Measurements from ENCODE around the gene TWF1. TPM values are rescaled to one million over a fixed set of nuclear protein-coding genes. Genes with fewer than 3 reads are reported as not detected.

TWF1 gene
- total and polyA plus RNA-seq, 2 experiments from 2014 or later, result 66.0 to 162 TPM

DNA sequence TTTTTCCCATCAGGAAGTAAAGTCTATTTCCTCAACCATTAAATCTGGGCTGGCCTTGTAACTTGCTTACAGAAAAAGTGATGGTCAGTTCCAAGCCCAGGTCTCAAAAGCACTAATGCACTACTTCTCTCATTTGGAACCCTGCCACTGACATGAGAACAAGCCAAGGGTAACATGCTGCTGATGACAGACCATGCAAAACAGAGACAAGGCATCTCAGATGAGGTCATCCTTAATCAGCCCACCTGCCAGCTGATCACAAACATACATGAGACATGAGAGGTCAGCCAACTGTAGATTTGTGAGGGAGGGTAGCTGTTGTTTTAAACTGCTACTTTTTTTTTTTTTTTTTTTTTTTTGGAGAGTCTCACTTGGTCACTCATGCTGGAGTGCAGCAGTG lies 16.2 kb downstream of the TWF1 start:
- no peak for DNase-seq (ENCODE audit: low spot score)
- Histone ChIP-seq H3K36me3 (replicated peaks; ENCODE audit: insufficient read depth, low read depth) (no peaks in the 10 kb centered on the region), H3K4me1 (ENCODE audit: insufficient read depth) (no peaks in the 10 kb centered on the region), H3K9me3 (ENCODE audit: low read depth) (no peaks in the 10 kb centered on the region), H3K4me3 (no peak overlapping the region), H2AFZ (no peak overlapping the region), H3K27me3 (no peaks in the 10 kb centered on the region), H3K27ac (no peak overlapping the region), H3K9me2 (replicated peaks; ENCODE audit: insufficient read depth) (no peaks in the 10 kb centered on the region), H4K20me1 (ENCODE audit: insufficient read depth, poor library complexity, severe bottlenecking) (no peaks in the 10 kb centered on the region), H3K79me2 (no peaks in the 10 kb centered on the region), H3K4me2 (no peak overlapping the region)
- TF ChIP-seq, protein P1, sequence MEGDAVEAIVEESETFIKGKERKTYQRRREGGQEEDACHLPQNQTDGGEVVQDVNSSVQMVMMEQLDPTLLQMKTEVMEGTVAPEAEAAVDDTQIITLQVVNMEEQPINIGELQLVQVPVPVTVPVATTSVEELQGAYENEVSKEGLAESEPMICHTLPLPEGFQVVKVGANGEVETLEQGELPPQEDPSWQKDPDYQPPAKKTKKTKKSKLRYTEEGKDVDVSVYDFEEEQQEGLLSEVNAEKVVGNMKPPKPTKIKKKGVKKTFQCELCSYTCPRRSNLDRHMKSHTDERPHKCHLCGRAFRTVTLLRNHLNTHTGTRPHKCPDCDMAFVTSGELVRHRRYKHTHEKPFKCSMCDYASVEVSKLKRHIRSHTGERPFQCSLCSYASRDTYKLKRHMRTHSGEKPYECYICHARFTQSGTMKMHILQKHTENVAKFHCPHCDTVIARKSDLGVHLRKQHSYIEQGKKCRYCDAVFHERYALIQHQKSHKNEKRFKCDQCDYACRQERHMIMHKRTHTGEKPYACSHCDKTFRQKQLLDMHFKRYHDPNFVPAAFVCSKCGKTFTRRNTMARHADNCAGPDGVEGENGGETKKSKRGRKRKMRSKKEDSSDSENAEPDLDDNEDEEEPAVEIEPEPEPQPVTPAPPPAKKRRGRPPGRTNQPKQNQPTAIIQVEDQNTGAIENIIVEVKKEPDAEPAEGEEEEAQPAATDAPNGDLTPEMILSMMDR (IDR thresholded peaks at IDR 0.05; ENCODE audit: poor library complexity), result no peak

DNA sequence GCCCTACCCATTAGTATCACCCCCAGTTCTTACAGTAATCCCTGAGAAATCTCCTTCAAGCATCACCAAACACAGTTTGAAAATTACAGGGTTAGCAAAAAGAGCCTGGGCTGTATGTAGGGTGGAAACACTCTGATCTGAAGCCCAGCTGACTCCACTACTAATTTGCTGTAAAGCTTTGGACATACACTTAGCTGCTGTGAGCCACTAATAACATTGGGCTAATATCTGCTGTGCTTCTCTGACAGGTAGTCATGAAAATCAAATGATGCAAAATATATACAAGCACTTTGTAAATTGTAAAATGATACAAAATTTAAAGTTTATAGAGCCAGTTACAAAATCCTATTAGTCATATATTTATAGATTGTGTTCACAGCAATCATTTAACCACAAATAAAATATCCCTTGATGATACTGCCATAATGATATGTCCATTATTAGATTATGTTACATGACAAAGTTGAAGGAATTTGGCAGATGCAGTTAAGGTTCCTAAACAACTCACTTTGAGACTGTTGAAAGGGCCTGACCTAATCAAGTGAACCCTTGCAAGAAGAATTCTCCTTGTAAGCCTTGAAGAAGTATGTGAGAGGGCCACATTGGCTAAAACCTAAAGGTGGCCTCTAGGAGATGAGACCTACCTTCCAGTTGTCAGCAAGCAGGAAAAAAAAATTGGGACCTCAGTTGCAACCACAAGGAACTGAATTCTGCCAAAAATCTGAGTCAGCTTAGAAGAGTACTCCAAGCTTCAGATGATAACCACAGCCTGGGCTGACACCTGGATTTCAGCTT lies 19.0 kb downstream of the TWF1 start:
- no peaks in the 10 kb centered on the region for H3K9me2 ChIP-seq (replicated peaks; ENCODE audit: insufficient read depth)
- H3K36me3 ChIP-seq (replicated peaks; ENCODE audit: insufficient read depth, low read depth), result no peaks in the 10 kb centered on the region
- no peaks in the 10 kb centered on the region for H3K9me3 ChIP-seq (ENCODE audit: low read depth)
- TF ChIP-seq, protein P1 (IDR thresholded peaks at IDR 0.05; ENCODE audit: poor library complexity), result no peak
- TF ChIP-seq EZH2phosphoT487 (IDR thresholded peaks at IDR 0.05; ENCODE audit: low read depth, severe bottlenecking, unreplicated experiment), result no peak
- no peak for TF ChIP-seq EZH2 (IDR thresholded peaks at IDR 0.05; ENCODE audit: borderline replicate concordance)
- no peak overlapping the region for H3K27ac ChIP-seq
- H3K79me2 ChIP-seq, result no peaks in the 10 kb centered on the region
- H4K20me1 ChIP-seq (ENCODE audit: insufficient read depth, poor library complexity, severe bottlenecking), result no peaks in the 10 kb centered on the region
- H3K4me2 ChIP-seq, result no peak overlapping the region
- H3K27me3 ChIP-seq, result no peaks in the 10 kb centered on the region
- no peak overlapping the region for H3K4me3 ChIP-seq
- no peak for DNase-seq (ENCODE audit: low spot score)
- no peak overlapping the region for H2AFZ ChIP-seq
- no peaks in the 10 kb centered on the region for H3K4me1 ChIP-seq (ENCODE audit: insufficient read depth)

DNA sequence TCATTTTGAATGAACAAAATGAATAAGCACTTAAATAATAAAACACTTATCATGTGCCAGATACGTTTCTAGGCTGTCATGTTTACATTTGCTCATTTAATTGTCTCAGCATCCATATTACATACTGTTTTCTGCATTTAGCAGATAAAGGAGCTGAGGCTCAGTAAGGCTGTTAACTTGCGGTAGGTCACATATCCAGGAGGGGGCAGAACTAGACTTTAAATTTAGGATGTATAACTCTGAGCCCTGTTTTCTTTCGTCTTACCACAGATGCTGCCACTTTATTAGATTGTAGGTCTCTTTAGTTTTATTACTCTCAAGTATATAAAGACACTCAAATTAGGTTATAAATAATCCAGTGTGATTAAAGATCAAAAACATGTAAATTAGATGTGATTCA lies 29.6 kb downstream of the TWF1 start:
- no peak for TF ChIP-seq EZH2phosphoT487 (IDR thresholded peaks at IDR 0.05; ENCODE audit: low read depth, severe bottlenecking, unreplicated experiment)
- TF ChIP-seq, protein P1 (IDR thresholded peaks at IDR 0.05; ENCODE audit: poor library complexity), result peak; percentile 59
- Histone ChIP-seq H2AFZ (no peak overlapping the region), H3K36me3 (replicated peaks; ENCODE audit: insufficient read depth, low read depth) (no peaks in the 10 kb centered on the region), H3K27ac (no peak overlapping the region), H3K79me2 (no peaks in the 10 kb centered on the region), H3K4me3 (no peak overlapping the region), H3K27me3 (no peaks in the 10 kb centered on the region), H4K20me1 (ENCODE audit: insufficient read depth, poor library complexity, severe bottlenecking) (no peaks in the 10 kb centered on the region), H3K9me2 (replicated peaks; ENCODE audit: insufficient read depth) (no peaks in the 10 kb centered on the region), H3K4me1 (ENCODE audit: insufficient read depth) (no peaks in the 10 kb centered on the region), H3K9me3 (ENCODE audit: low read depth) (no peaks in the 10 kb centered on the region), H3K4me2 (no peak overlapping the region)
- WGBS (ENCODE audit: low lambda C conversion rate, missing lambda C conversion rate), result 25% methylated on average over 3 of the region's 3 CpGs
- DNase-seq (ENCODE audit: low spot score), result peak; percentile 46

DNA sequence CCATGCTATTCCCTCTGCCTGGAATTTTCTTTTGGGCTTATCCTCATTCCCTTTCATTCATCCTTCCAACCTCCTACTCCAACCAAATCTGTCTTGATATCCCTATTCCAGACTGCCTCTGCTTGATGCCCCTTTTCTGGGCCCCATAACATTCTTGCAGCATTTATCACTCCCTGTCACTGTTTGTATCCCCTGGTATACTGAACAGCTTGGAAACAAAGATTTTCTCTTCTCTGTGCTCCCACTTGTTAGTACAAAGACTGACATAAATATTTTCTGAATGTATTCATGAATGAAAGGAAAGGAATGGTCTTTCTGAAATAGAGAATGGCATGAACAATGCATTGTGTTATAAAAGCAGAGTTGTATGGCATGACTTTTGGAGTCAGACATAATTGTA lies 39.8 kb downstream of the TWF1 start:
- Histone ChIP-seq H3K9me3 (ENCODE audit: low read depth) (no peaks in the 10 kb centered on the region), H3K27me3 (no peaks in the 10 kb centered on the region), H3K36me3 (replicated peaks; ENCODE audit: insufficient read depth, low read depth) (no peaks in the 10 kb centered on the region), H3K4me1 (ENCODE audit: insufficient read depth) (no peaks in the 10 kb centered on the region), H3K9me2 (replicated peaks; ENCODE audit: insufficient read depth) (no peaks in the 10 kb centered on the region), H3K4me3 (no peak overlapping the region), H3K4me2 (no peak overlapping the region), H3K27ac (no peak overlapping the region), H3K79me2 (no peaks in the 10 kb centered on the region), H4K20me1 (ENCODE audit: insufficient read depth, poor library complexity, severe bottlenecking) (no peaks in the 10 kb centered on the region), H2AFZ (no peak overlapping the region)
- TF ChIP-seq, protein P1 (IDR thresholded peaks at IDR 0.05; ENCODE audit: poor library complexity), result no peak
- no peak for TF ChIP-seq EZH2phosphoT487 (IDR thresholded peaks at IDR 0.05; ENCODE audit: low read depth, severe bottlenecking, unreplicated experiment)
- no peak for TF ChIP-seq EZH2 (IDR thresholded peaks at IDR 0.05; ENCODE audit: borderline replicate concordance)
- DNase-seq (ENCODE audit: low spot score), result no peak

All from hepatocyte (in vitro differentiated cells).